Activated CD4-positive, alpha-beta T cell treated with anti-CD3 and anti-CD28 coated beads, Interleukin-2, amount 50 U/mL, for 24 hours (primary cell): ENCODE data around the gene GBP7.
"Not testable (repeated sequence)": the region's sequence is repeated elsewhere in the genome, so short reads cannot be mapped to it uniquely, and the experiment has no call there.

Experiments
- DNase-seq, 2 donors: peaks; one replicate each; pipeline ENCODE4 v3.0.0-alpha.2; 2020; ENCODE audit warnings: low read depth in 1 of 2, low spot score in 1 of 2

Gene GBP7

GRCh38 chr1:89170170-89171066 lies 5.4 kb downstream of the GBP7 start:
- DNase-seq: no peak

GRCh38 chr1:89169166-89169565 lies 6.6 kb downstream of the GBP7 start:
- DNase-seq: no peak

- DNase-seq: no peak
Measured at GRCh38 chr1:89167590-89168230, 8.1 kb downstream of the GBP7 start.

DNA sequence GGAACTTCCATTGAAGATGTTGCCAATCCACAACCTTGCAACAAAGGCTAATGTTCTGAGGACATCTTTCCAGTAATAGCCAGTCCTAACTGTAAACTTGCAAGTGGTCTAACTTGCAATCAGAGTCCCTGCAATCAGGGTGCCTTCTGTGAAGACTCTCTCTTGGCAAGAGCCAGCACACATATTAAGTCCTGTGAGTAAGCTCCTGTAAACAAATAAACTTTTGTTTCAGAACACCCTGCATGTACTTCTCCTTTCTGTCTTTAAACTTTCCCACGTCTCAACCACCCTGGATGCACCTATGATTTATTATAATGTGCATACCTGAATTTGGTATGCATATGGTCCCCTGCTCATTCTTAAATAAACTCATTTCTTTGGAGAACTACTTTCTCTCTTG lies 9.1 kb downstream of the GBP7 start:
- DNase-seq: no peak

DNA sequence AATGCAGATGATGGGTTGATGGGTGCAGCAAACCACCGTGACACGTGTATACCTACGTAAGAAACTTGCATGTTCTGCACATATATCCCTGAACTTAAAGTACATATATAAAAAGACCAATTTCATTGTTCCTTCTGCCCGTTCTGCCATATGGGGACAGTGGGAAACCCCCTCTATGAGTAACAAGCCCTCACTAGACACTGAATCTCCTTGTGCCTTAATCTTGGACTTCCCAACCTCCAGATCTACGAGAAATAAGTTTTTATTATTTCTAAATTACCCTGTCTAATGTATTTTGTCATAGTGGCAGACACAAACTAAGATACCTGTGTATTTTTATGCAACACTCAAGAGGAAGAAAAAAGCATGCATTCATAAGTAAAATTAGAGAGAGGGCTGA lies 10.0 kb downstream of the GBP7 start:
- no peak for DNase-seq

DNA sequence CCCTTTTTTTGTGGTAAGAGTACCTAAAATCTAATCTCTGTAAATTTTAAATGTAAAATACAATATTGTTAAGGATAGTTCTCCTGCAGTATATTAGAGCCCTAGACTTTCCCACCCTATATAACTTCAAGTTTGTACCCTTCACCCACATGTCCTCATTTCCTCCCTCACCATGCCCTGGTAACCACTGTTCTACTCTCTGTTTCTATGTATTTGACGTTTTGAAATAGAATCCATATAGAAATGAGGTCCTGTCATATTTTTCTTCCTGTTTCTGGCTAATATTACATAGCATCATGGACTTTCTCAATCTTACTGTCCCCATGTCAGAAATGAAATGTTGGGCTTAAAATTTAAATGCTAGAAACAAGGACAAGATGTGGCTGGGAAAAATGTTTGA lies 24.8 kb downstream of the GBP7 start:
- DNase-seq: no peak

DNA sequence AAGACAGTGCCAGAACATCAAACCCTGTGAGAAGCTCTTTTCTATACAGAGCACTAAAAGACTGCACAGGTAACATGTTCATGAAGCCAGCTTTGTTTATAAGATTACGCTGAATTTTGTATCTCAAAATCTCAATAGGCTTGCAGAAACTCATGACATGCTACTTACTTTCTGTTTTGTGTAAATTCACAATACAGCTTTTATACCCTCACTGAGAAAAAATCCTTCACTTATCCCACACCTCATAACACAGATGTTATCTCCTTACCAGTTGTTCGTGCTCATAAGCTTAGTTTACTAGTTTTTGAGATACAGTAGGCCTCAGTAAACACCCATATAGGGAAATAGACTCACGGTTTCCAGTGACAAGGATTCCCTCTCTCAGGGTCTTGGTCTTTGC lies 25.8 kb downstream of the GBP7 start:
- DNase-seq: no peak

- DNase-seq: no peak
Measured at GRCh38 chr1:89149229-89149628, 26.6 kb downstream of the GBP7 start.

GRCh38 chr1:89147678-89148658 lies 27.8 kb downstream of the GBP7 start:
- no peak for DNase-seq

DNA sequence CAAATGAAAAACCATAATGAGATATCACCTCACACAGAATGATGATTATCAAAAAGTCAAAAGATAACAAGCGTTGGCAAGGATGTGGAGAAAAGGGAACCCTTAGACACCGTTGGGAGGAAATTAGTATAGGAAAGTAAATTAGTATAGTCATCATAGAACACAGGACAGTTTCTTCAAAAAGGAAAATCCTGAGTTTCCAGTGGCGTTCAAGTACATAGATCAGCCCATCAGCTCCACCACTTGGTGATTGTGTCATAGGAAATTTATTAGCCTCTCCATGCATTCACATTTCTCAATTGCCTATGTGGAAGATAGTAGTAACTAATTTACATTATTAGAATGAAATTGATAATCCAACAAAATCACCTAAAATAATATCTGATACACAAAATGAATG lies 29.1 kb downstream of the GBP7 start:
- no peak for DNase-seq

- no peak for DNase-seq
Measured at GRCh38 chr1:89143484-89143883, 32.3 kb downstream of the GBP7 start.

DNA sequence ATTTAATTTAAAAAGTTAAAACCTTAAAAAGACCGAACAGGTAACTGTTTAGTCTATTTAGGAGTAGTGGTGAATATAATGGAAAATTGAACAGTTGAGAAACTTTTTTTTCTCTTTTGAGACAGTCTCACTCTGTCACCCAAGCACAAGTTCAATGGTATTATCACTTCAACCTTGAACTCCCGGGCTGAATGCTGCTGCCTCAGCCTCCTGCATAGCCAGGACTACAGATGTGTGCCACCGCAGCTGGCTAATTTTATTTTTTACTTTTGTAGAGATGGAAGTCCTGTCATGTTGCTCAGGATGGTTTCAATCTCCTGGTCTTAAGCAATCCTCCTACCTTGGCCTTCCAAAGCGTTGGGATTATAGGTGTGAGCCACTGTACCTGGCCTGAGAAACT lies 33.6 kb downstream of the GBP7 start:
- no peak for DNase-seq

- no peak for DNase-seq
Measured at GRCh38 chr1:89133747-89134146, 42.1 kb downstream of the GBP7 start.

DNA sequence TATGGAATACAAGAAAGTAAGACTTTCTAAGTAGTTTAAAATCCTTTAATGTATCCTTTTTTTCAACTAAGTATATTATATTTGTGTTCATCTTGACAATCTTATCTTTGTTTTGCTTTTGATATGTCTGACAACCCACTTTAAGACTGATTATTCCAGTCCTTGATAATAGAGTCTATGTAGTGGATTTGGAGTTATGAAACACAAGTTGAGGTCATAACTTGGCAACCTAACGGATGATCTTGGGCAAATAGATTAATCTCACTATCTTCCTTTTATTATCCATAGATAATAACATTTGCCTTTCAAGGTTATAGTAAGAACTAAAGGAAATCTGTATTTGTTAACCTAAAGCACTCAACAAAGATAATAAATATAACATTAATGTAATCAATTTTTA lies 45.1 kb downstream of the GBP7 start:
- DNase-seq: no peak

GRCh38 chr1:89129911-89130310 lies 45.9 kb downstream of the GBP7 start:
- no peak for DNase-seq

GRCh38 chr1:89128003-89128458 lies 47.8 kb downstream of the GBP7 start:
- not testable (repeated sequence) for DNase-seq

- DNase-seq: peak; percentile 52 to 61
Measured at GRCh38 chr1:89126602-89127565, 48.9 kb downstream of the GBP7 start.

GRCh38 chr1:89125913-89126580 lies 49.8 kb downstream of the GBP7 start, which contains the start of gene GBP2:
TSS of gene GBP2 (minus strand) at chr1:89126114. CDS start at chr1:89121966, 4,148 bp downstream.
- peak in 1 of 2 donors; percentile 36 for DNase-seq

DNA sequence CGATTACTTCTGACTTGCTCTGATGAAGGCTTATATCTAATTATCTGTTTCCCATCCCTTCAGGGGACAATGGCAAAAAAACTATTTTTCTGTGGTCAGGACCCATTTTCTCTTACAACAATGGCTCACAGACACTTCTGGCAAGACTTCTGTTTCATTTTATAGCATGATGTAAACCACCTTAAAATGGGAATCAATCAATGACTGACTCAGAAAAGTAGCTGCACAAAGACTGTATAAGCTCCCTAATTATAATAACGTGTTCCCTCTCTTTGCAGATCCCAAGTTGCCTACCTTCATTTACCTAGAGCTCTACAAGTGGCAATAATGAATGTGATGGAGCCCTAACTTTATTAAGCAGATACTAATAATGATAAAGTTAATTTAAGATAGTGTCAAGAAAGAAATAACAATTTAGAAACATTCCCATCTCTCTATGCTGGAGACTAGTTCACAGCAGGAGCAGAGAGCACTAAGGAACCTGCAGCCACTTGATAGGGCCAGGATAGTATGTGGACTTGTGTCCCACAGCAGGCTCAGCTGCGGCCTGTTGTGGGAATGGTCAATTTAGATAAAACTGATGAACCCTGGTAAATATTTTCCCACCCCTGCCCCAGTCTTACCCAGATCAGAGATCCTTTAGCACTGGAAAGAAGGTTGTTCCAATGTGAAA lies 50.4 kb downstream of the GBP7 start:
- no peak for DNase-seq
